Ishikawa (cell line): ENCODE data around the gene SLC11A1.

Source experiments
- CEBPB ChIP-seq: IDR thresholded peaks from 2 replicates; pipeline ENCODE4 v1.6.1; 2012
- EP300 ChIP-seq: IDR thresholded peaks from 2 replicates; pipeline ENCODE4 v1.6.1; 2012; ENCODE audit warnings: borderline replicate concordance
- TAF1 ChIP-seq: IDR thresholded peaks from 2 replicates; pipeline ENCODE4 v1.6.1; 2012; ENCODE audit warnings: low read depth, mild to moderate bottlenecking

GRCh38 chr2:218374795-218375194 lies 7.3 kb upstream of the SLC11A1 start:
- TF ChIP-seq EP300: no peak
- TF ChIP-seq TAF1: no peak
- peak; percentile 31; the same call in 1 of the 2 replicates for TF ChIP-seq CEBPB
